NOMO-1 (cell line): ENCODE results near the gene MAGEH1.

Experiments used
- DNase-seq, 2 experiments: peaks; one replicate each; lab custom pipeline; 2025; ENCODE audit not compliant: unreplicated experiment in 2 of 2; lab: John Stamatoyannopoulos, UW

The MAGEH1 gene

GRCh38 chrX:55489314-55490009, 37.5 kb downstream of the MAGEH1 start, which contains the start of gene USP51:
Gene USP51 (minus strand): TSS chrX:55489848. CDS start chrX:55488939, 909 bp downstream.
- peak; percentile 47 to 48 for DNase-seq

- DNase-seq = no peak
Measured at GRCh38 chrX:55490121-55490520, 38.2 kb downstream of the MAGEH1 start.

GRCh38 chrX:55490974-55491373, 39.0 kb downstream of the MAGEH1 start:
- no peak for DNase-seq
